Amygdala (tissue), 56 donors: ENCODE results near the gene IQCK.
A peak's percentile ranks its signal among the peaks of the same experiment; 100 is the strongest.

Experiments used
- DNase-seq, 56 donors: peaks; one replicate each; lab custom pipeline; 2025; lab: John Stamatoyannopoulos, UW

IQCK gene

GRCh38 chr16:19829844-19830692 is 112.0 kb downstream of the IQCK start:
- DNase-seq, result no peak

GRCh38 chr16:19830902-19831560 is 113.0 kb downstream of the IQCK start:
- DNase-seq, result no peak

- DNase-seq, result no peak
Measured at GRCh38 chr16:19831678-19832077, 113.6 kb downstream of the IQCK start.

- DNase-seq, result no peak
Measured at GRCh38 chr16:19833176-19833575, 115.1 kb downstream of the IQCK start.

- no peak for DNase-seq
Measured at GRCh38 chr16:19833581-19833980, 115.5 kb downstream of the IQCK start.

- no peak for DNase-seq
Measured at GRCh38 chr16:19835196-19835595, 117.1 kb downstream of the IQCK start.

- no peak for DNase-seq
Measured at GRCh38 chr16:19835968-19836421, 117.9 kb downstream of the IQCK start.

GRCh38 chr16:19837331-19837980 is 119.4 kb downstream of the IQCK start:
- DNase-seq, result peak in 5 of 56 donors; percentile 4 to 44 (median 19)

- DNase-seq, result no peak
Measured at GRCh38 chr16:19837984-19838707, 120.1 kb downstream of the IQCK start.

- DNase-seq, result no peak
Measured at GRCh38 chr16:19840524-19841110, 122.5 kb downstream of the IQCK start.

GRCh38 chr16:19841184-19841583 is 123.1 kb downstream of the IQCK start:
- DNase-seq, result no peak

- DNase-seq, result no peak
Measured at GRCh38 chr16:19842426-19843157, 124.5 kb downstream of the IQCK start.

GRCh38 chr16:19843371-19843770 is 125.3 kb downstream of the IQCK start:
- no peak for DNase-seq

- peak in 10 of 56 donors; percentile 19 to 57 (median 24) for DNase-seq
Measured at GRCh38 chr16:19844945-19845641, 127.0 kb downstream of the IQCK start.

- DNase-seq, result no peak
Measured at GRCh38 chr16:19846436-19846835, 128.4 kb downstream of the IQCK start.

- no peak for DNase-seq
Measured at GRCh38 chr16:19848756-19849155, 130.7 kb downstream of the IQCK start.

- no peak for DNase-seq
Measured at GRCh38 chr16:19850131-19850817, 132.2 kb downstream of the IQCK start.

- peak in 38 of 56 donors; percentile 23 to 76 (median 48) for DNase-seq
Measured at GRCh38 chr16:19851476-19851875, 133.4 kb downstream of the IQCK start.
